CD4-positive, alpha-beta T cell treated with Interleukin-4 for 1 hour (primary cell): ENCODE data around the gene KRTAP6-2.

Experiments used
- DNase-seq, 2 donors: peaks; one replicate each; pipeline ENCODE4 v3.0.0-alpha.2; 2020 to 2022

Gene KRTAP6-2

DNA sequence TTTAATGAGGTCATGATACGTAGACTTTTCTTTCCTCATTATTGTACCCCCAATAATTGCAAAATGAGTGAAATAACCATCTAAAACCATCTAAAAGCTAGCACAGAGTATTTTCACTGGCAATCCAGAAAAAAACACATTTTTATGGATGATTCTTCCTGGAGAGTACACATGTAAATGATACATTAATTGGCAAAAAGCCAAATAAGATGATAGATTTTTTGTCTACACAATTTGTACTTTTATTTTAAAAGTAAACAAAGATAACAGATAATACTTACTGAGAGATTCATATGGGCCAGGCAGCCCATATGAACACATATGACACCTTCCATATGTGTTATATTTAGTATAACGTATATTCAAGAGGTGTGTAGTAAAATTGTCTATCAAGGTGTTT, 35.1 kb downstream of the KRTAP6-2 start:
- DNase-seq = no peak

DNA sequence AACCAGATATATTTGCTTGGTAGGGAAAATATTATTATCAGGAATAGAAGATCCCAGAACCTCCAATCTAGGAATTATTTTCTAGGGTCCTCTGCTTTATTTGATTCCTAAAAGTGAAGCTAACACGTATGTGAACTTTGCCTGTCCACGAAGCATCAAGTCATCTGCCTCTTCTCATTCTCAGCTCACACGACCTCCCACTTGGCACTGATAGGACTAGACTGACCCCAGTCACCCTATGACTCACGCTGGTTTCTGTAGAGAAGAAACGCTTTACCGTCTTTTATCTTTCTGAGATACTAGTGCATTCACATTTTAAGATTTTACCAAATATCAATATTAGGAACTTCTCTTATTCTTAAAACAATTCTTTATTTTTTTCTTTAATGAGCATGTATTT, 35.6 kb downstream of the KRTAP6-2 start:
- no peak for DNase-seq

DNA sequence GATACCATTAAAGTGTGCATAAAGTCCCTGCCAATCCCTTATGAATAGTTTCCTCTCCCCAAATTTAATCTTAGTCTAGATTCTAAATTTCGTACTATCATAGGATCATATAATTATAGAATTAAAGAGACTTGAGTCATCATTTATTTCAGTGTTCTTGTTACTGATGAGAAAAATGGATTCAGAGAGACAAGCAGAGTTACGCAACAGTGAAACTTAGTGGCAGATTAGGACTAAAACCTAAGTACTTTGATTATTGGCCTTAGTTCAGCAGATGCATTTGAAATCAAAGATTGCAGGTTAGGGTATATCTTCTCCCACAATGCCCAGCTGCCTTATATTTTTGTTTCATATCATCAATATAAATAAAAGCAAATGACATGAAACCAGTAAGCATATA, 36.7 kb downstream of the KRTAP6-2 start:
- no peak for DNase-seq

DNA sequence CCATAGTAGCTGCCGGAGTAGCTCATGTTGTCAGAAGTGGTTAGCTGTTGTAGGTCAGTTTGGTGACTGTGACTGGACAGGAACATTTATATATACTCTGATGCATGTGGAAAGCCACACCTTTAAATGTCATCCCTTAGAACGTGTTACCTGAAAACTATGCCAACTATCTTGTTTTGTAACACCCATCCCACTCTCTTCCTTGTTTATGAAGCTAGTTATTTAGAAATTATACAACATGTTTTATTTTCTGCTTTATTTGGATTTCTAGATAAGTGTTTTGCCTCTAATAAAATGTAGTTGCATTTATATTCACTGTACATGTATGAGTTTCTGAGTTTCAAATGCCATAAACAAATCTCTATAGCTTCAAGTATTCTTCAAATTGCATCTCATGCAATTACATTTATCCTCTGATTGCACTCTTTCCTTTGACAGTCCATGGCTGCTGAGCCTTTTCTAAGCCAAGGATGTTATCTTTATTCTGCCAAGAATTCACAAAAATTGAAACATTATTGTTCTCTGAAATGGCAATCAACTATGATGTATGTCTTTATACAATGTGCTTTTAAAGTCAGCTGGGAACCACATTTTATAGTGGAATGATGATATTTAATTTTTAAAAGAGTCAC, 37.3 kb downstream of the KRTAP6-2 start, which contains the start of gene KRTAP19-7:
KRTAP19-7 (minus strand) TSS at position 51 of the 632 bp plus-strand sequence; CDS start at position 26, 25 bp downstream.
- DNase-seq = no peak

DNA sequence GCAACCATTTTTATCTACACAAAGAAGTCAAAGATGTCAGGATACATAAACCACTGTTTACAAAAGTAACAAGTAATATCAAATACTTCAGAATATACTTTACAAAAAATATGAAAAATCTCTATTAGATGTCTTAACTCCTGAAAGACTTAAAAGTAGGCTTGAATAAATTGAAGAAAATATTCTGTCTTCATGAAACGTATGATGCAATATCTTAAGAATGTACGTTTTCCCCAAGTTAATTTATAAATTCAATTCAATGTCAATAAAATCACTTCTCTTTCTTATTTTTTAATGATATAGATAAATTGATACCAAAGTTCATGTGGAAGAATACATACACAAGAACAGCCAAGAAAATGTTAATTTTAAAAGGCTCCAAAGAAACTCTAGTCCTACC, 43.6 kb downstream of the KRTAP6-2 start:
- DNase-seq = no peak

DNA sequence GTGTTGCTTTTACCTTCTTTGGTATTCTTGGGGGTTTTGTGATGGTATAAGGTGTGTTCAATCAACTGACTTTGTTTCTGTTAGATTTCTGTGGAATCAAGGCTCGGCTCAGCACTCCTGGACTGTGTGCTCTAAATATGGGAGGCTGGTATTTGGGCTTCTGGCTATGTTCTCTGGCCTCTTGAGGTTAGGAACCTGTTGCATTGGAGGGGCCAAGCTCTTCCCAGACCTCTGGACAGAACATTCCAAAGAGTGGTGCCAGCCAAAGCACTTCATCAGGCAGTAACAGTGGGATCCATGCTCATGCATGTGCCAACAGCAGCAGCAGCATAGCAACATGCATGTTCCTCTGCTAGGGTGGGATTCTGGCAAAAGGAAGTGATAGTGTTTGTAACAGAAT, 45.9 kb downstream of the KRTAP6-2 start:
- DNase-seq = no peak
